Measurements from ENCODE around the gene GPR107. TPM values are rescaled to one million over a fixed set of nuclear protein-coding genes. Genes with fewer than 3 reads are reported as not detected.

The GPR107 gene
- total RNA-seq, 4 donors from 2014 or later: 19.3 to 36.1 (median 28.9) TPM

DNA sequence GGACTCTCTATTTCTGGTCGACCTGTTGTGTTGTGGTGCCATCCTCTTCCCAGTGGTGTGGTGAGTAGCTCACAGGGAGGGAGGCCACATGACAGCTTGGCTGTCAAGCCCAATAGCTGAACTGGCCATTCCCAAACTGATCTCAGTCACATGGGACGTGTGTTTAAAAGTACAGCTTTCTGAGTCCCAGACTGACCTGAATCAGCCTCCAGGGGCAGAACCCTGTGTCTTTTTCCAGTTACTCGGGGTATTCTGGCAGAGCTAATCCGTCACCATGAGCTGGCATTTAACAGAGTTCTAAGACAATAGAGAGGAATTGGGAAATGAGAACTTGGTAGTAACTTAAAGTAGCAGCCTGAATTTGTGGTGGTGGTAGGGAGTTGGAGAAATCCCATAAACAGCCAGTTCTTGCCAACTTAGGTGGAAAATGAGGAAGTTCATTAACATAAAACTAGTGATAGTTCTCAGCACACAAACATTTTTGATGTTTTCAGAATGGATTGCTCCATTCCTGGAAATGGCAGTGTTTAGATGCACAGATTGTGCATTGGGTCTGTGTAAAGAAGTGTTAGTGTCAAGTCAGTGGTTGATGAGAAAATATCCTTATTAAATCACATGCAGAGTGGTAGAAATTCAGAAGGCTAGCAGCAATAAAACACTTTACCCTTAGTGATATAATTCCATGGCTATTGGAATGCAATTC lies 50.9 kb downstream of the GPR107 start:
- Histone ChIP-seq H3K9me3 (no peaks in the 10 kb centered on the region), H3K27ac (no peak overlapping the region), H3K4me3 (no peak overlapping the region), H3K4me1 (peaks cover 0 to 3% (median 0%) of the 10 kb centered on the region in 4 donors), H3K36me3 (peaks cover 0 to 89% (median 4%) of the 10 kb centered on the region in 3 donors), H3K27me3 (no peaks in the 10 kb centered on the region)
- TF ChIP-seq, protein P1, sequence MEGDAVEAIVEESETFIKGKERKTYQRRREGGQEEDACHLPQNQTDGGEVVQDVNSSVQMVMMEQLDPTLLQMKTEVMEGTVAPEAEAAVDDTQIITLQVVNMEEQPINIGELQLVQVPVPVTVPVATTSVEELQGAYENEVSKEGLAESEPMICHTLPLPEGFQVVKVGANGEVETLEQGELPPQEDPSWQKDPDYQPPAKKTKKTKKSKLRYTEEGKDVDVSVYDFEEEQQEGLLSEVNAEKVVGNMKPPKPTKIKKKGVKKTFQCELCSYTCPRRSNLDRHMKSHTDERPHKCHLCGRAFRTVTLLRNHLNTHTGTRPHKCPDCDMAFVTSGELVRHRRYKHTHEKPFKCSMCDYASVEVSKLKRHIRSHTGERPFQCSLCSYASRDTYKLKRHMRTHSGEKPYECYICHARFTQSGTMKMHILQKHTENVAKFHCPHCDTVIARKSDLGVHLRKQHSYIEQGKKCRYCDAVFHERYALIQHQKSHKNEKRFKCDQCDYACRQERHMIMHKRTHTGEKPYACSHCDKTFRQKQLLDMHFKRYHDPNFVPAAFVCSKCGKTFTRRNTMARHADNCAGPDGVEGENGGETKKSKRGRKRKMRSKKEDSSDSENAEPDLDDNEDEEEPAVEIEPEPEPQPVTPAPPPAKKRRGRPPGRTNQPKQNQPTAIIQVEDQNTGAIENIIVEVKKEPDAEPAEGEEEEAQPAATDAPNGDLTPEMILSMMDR (IDR thresholded peaks at IDR 0.05): no peak
- TF ChIP-seq EP300 (IDR thresholded peaks at IDR 0.05) (no peak), POLR2A (IDR thresholded peaks at IDR 0.05) (no peak)
- WGBS, 2 donors: 63 to 84% methylated on average over 4 of the region's 4 CpGs
- DNase-seq (ENCODE audit: low spot score in 2 of 2): no peak

DNA sequence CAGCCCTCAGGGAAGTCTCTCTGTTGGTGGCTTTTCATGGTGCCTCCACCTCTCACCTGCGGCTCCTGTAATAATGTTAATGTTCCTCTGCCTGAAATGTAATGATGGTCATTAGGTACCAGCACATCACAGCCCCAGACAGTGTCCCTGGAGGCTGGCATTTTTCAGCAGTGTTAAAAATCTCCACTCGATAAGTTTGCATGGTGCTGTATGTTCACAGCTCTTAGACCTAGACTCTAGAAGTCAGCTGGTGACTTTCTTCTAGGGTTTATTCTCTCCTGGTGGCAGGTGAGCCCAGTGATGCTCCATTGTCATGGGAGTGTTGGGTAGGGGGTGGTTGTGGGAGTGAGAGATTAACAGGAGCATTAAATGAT lies 53.1 kb downstream of the GPR107 start:
- WGBS, 2 donors: 92 to 94% methylated on average over 2 of the region's 2 CpGs
- Histone ChIP-seq H3K4me1 (peaks cover 0 to 3% (median 0%) of the 10 kb centered on the region in 4 donors), H3K27ac (no peak overlapping the region), H3K27me3 (no peaks in the 10 kb centered on the region), H3K4me3 (no peak overlapping the region), H3K36me3 (peaks cover 0 to 92% (median 4%) of the 10 kb centered on the region in 3 donors), H3K9me3 (no peaks in the 10 kb centered on the region)
- TF ChIP-seq, protein P1 (IDR thresholded peaks at IDR 0.05): no peak
- no peak for TF ChIP-seq POLR2A (IDR thresholded peaks at IDR 0.05)
- no peak for TF ChIP-seq EP300 (IDR thresholded peaks at IDR 0.05)
- DNase-seq (ENCODE audit: low spot score in 2 of 2): no peak

DNA sequence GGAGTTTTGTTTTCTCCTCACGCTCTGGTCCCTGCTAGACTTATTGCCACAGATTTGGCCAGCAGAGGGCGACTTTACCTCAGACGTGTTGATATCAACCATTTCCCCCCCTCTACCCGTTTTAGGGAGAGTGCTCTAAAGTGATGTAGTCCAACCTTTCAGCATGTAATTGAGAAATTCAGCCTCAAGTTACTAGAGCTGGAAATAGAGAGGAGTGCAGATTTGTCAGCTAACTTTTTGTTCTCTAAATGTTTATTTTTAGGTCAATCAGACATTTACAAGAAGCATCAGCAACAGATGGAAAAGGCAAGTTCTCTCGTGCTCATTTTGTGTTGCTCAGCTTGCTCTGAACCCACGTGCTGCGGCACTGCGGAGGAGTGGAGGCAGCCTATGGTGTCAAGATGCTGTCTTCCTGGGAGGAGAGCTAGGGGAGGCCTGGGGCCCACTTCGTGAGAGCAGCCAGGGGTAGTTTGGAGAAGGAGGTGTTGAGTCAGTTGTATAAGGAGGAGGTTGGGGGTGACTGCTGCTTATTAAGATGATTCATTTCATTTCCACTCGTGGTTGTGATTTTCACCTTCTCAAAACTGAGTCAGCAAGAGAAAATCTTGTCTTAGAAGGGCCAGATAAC lies 53.6 kb downstream of the GPR107 start:
- no peaks in the 10 kb centered on the region for H3K9me3 ChIP-seq
- no peak overlapping the region for H3K27ac ChIP-seq
- WGBS, 2 donors: 38 to 40% methylated on average over 10 of the region's 10 CpGs
- TF ChIP-seq POLR2A (IDR thresholded peaks at IDR 0.05) (no peak), EP300 (IDR thresholded peaks at IDR 0.05) (peak in 1 of 2 donors; percentile 5)
- TF ChIP-seq, protein P1 (IDR thresholded peaks at IDR 0.05): peak; percentile 73 to 88 (median 78)
- H3K27me3 ChIP-seq: no peaks in the 10 kb centered on the region
- H3K4me3 ChIP-seq: no peak overlapping the region
- peak; percentile 91 to 99 for DNase-seq (ENCODE audit: low spot score in 2 of 2)
- H3K36me3 ChIP-seq: peaks cover 0 to 92% (median 4%) of the 10 kb centered on the region in 3 donors
- peaks cover 0 to 3% (median 0%) of the 10 kb centered on the region in 4 donors for H3K4me1 ChIP-seq

DNA sequence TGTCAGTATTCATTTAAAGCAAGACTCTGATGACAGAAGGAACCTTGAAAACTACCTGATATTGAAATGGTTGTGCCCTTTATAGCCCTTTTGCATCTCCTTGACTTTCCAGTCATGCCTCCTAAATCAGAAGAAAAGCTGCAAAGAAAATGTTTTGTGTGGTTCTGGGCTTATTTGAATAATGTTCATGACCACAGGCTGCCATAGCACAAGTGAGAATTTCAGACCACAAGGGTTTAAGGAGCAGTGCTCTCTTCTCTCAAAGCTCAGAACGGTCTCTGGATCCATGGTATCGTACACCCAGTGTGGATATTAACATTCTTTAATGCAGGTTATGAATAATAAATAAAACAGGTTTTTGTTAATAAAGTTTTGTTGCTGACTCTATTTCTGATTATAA lies 54.2 kb downstream of the GPR107 start:
- Histone ChIP-seq H3K4me3 (no peak overlapping the region), H3K36me3 (peaks cover 0 to 88% (median 4%) of the 10 kb centered on the region in 3 donors), H3K9me3 (no peaks in the 10 kb centered on the region), H3K4me1 (peaks cover 0 to 3% (median 0%) of the 10 kb centered on the region in 4 donors), H3K27ac (no peak overlapping the region), H3K27me3 (no peaks in the 10 kb centered on the region)
- TF ChIP-seq POLR2A (IDR thresholded peaks at IDR 0.05): no peak
- TF ChIP-seq, protein P1 (IDR thresholded peaks at IDR 0.05): no peak
- no peak for TF ChIP-seq EP300 (IDR thresholded peaks at IDR 0.05)
- 96% methylated on average over 2 of the region's 2 CpGs for WGBS, 2 donors
- DNase-seq (ENCODE audit: low spot score in 2 of 2): no peak

DNA sequence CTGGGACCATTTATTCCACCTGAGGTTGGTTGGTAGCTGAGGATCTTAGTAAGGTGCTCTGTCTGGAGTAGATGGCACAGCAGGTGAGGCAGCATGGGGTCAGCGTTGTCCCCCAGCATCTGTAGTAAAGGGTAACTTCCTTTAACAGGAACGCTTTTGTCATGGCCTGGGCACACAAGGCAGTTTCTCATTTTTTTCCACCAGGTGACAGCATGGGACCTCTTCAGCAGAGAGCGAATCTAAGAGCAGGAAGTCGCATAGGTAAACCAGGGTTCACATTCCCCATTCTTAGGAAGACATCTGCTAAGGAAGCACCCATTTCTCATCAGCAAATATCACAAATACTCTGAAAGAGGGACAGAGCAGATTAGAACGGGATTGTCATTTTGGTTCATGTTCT lies 56.5 kb downstream of the GPR107 start:
- peaks cover 0 to 3% (median 0%) of the 10 kb centered on the region in 4 donors for H3K4me1 ChIP-seq
- TF ChIP-seq POLR2A (IDR thresholded peaks at IDR 0.05) (no peak), EP300 (IDR thresholded peaks at IDR 0.05) (no peak)
- TF ChIP-seq, protein P1 (IDR thresholded peaks at IDR 0.05): no peak
- whole genome bisulfite sequencing, 2 donors: 85 to 87% methylated on average over 4 to 5 of the region's 5 CpGs
- H3K4me3 ChIP-seq: no peak overlapping the region
- no peak for DNase-seq (ENCODE audit: low spot score in 2 of 2)
- H3K27ac ChIP-seq: no peak overlapping the region
- peaks cover 0 to 67% (median 4%) of the 10 kb centered on the region in 3 donors for H3K36me3 ChIP-seq
- no peaks in the 10 kb centered on the region for H3K9me3 ChIP-seq
- no peaks in the 10 kb centered on the region for H3K27me3 ChIP-seq
